ENCODE results near the gene PTPRT.

PTPRT gene

GRCh38 chr20:42361402-42361970, 828.2 kb downstream of the PTPRT start:
- no peak for DNase-seq

GRCh38 chr20:42360621-42361020, 829.1 kb downstream of the PTPRT start:
- DNase-seq: no peak

GRCh38 chr20:42359617-42360016, 830.1 kb downstream of the PTPRT start:
- DNase-seq: no peak

DNA sequence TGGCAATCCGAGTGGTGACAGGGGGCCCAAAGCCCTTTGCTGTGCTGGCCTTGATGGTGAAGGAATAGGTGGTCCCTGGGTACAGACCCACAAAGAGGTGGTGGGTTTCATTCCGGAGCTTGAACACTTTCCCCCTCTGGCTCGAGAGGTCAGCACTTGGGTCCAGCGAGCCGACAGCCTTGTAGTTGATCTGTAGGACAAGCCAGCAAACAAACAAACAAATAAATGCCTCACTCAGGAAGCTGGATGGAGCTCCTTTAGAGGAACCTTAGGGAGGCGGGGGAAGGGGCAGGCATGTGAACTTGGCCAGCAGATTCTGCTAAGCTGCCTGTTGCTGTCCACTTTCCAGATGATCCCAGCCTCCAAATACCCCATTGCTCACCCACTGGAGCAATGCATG, 837.6 kb downstream of the PTPRT start:
- DNase-seq: no peak

- DNase-seq: no peak
Observed at GRCh38 chr20:42350521-42350920, 839.2 kb downstream of the PTPRT start.

GRCh38 chr20:42346189-42347170, 843.2 kb downstream of the PTPRT start:
- no peak for DNase-seq

DNA sequence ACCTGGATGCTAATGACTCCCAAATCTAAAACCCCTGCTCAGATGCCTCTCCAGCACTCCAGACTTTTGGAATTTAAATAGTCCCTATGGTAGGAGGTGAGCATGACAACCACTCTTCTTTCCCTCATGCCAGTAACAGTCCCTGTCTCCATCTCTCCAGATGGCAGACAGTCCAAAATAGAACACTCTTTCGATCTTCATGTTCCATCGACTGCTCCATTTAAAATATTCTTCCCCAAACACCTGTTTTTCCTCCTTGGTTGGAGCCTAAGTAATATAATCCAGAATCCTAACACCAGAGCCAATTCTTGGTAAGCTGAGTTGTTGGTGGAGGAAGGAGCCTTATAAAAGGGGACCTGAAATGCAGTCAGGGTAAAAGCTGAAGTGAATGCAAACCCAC, 848.1 kb downstream of the PTPRT start:
- no peak for DNase-seq

DNA sequence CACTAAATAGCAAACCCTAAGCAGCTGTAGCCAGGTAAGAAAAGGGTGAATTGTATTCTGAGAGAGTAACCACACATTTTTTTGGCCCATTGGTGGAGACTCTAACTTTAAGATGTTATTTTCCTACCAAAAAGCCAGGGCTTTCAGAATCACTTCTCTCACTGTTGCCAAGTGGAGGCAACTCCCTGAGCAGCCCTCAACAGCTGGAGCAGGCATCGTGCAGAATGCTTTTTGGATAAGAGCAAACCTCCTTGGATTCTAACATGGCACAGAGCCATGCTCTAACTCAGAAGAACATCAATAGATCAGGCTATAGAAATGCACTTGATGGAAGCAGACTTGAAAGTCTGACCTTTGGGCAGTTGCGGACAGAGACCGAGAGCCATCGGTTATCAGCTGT, 849.3 kb downstream of the PTPRT start:
- DNase-seq: no peak

GRCh38 chr20:42338294-42339201, 851.2 kb downstream of the PTPRT start:
- no peak for DNase-seq

DNA sequence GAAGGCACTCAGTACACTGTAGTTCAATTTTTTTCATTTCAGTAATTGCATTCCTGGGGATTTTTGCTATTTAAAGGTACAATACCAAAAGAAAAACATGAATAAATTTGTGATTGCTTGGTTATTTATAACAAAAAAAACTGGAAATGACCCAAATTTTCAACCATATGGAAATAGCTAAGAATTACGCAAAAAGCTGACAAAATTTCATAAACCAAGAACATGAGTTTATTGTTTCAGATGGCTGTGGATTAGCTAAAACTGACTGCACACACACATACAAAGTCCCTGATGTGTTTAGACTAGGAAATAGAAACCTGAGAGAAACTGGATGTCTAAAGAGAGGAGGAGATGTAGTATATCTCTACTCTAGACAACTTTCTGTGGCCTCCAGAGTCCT, 853.1 kb downstream of the PTPRT start:
- DNase-seq: no peak

- no peak for DNase-seq
Observed at GRCh38 chr20:42319252-42320013, 870.3 kb downstream of the PTPRT start.

DNA sequence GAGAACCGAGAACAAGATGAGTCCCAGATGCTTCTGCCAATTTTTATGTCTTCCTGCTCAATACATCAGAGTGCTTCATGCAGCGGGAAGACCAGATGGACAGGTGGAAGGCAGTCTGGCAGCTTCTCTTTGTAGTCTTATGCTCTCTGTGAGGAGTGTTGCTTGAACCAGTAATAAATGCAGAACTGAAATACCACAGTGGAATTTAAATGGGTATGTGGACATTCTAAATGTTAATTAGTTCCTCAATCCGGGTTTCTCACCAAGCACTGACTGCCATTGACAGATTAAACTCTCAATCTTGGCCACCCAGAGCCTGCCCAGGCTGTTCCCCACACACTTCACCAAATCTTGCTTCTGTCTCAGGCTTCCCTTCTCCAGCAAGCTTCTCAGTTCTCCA, 876.0 kb downstream of the PTPRT start:
- no peak for DNase-seq

GRCh38 chr20:42309050-42309449, 880.7 kb downstream of the PTPRT start:
- DNase-seq: no peak

GRCh38 chr20:42308171-42308570, 881.5 kb downstream of the PTPRT start:
- no peak for DNase-seq

DNA sequence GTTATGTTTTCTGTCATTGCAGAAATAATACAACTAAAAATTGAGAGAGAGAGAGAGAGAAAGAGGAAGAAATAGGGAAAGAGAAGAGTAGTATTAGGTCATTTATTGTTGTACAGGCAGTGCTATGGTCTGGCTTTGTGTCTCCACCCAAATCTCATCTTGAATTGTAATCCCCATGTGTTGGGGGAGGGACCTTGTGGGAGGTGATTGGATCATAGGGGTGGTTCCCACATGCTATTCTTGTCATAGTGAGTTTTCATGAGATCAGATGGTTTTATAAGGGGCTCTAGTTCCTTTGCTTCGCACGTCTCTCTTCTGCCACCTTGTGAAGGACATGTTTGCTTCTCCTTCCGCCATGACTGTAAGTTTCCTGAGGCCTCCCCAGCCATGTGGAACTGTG, 894.1 kb downstream of the PTPRT start:
- no peak for DNase-seq

DNA sequence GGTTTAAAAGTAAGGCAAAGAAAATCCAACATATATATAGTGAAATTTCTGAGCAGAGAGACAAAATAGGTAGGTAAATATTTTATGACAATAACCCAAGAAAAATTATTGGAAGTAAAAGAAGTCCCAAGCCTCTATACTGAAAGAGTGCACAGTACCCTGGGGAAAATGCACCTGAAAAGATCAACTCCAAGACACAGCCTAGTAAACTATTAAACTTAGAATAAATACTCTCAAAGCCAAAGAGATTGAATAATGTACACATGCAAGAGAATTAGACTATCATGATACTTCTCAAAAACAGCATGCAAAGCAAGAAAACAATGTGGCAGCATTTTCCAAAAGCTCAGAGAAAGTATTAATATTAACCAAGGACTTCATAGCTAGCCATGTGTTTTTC, 894.7 kb downstream of the PTPRT start:
- no peak for DNase-seq

- DNase-seq: no peak
Observed at GRCh38 chr20:42281801-42282200, 907.9 kb downstream of the PTPRT start.

DNA sequence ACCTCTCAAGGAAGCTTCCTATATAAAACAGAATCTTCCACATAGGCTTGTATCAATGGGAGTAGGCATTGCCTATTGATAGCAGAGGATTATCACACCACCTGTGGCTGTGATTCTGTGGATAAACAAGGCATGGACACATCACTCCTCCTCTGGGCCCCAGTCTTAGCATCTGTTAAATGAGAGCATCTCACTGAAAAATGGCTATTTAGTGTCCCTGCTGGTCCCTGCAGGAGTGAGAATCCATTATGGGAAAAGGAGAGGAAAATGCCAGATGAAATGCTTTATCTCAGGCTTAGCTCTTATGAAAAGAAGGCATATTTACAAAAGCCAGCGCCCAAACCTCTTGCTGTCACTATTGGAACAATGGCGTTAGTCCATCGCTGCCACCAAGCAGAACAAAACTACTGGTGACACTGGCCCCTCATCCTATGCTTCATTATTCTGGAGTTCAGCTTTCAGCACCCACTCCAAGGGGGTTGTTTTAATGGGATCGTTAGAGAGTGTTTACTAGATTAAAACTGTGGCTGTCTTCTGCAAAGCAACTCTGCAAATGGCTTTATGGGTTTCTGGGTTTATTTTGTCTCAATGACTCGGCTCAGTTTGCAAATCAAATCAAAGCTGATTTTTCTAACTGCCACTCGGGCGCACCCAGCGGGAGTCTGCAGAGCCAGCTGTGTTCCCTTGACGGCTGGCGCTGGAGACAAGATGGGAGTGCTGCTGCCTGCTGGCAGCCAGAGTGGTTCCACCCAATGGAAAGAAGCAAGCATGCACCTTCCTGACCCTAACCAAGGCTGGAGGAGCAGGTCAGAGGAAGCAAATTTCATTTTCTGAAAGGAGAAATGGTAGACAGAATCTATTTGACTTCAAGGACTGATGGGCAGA, 912.7 kb downstream of the PTPRT start:
- no peak for DNase-seq

GRCh38 chr20:42274986-42275385, 914.7 kb downstream of the PTPRT start:
- no peak for DNase-seq

DNA sequence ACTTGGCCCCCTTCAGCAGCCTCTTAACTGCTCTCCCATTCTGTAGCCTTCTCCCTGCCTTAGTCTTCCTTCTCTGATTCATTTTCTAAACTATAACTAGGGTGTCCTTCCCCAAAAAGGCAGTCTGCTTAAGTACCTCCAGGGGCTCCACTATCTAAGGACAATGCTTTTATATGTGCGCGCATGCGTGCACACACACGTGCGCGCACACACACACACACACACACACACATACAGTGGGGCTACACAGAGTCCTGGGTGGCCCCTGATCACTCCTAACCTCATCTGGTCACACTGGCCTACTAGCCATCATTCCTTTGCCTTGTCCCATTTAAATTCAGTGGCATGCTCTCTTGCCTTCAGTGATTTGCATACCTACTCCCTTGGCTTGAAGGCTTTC, 917.2 kb downstream of the PTPRT start:
- DNase-seq: no peak

- DNase-seq: no peak
Observed at GRCh38 chr20:42270539-42270938, 919.2 kb downstream of the PTPRT start.
